HCT116 (cell line): ENCODE results near the gene DRAXIN. TPM values are rescaled to one million over a fixed set of nuclear protein-coding genes. Genes with fewer than 3 reads are reported as not detected.

Experiments
- ATAC-seq: fragments of 200-7000 bp; cut with Tn5 transposase; 2 replicates; pipeline ENCODE4 v1.9.1; 2020; ENCODE audit warnings: mild to moderate bottlenecking, moderate library complexity
- BruUV-seq: library from RNA; stranded (reverse); fragments of 400-500 nt; replicated peaks from 2 replicates; lab custom pipeline; 2021; lab: Mats Ljungman, UMichigan
- CTCF ChIA-PET: fragments of 300-600 bp; sonication (Branson Sonifier 250); formaldehyde crosslinking; loops from one replicate; lab custom pipeline; 2021; ENCODE audit warnings: antibody characterized with exemption; lab: Charles Lee
- POLR2A ChIA-PET: fragments of 300-600, 350-600 bp; sonication (Branson Sonifier 250); formaldehyde crosslinking; loops from one replicate; lab custom pipeline; 2021; ENCODE audit warnings: antibody characterized with exemption; lab: Charles Lee
- RAD21 ChIA-PET, 2 experiments: fragments of 300-600 bp; sonication (Branson Sonifier 250); formaldehyde crosslinking; loops; one replicate each; lab custom pipeline; 2023; ENCODE audit warnings: low total read pairs in 2 of 2; ENCODE audit not compliant: uncharacterized antibody in 2 of 2, unreplicated experiment in 2 of 2, low non-redundant PET in 1 of 2; lab: Charles Lee
- DNase-seq: peaks from one replicate; pipeline ENCODE4 v3.0.0-alpha.2; 2010; ENCODE audit warnings: low read depth, low spot score
- H2AFZ ChIP-seq: fragments of 200-600 bp; shearing (Covaris generic), sonication (generic); 2 replicates; pipeline ENCODE4 v1.6.1; 2017; ENCODE audit warnings: low read depth, mixed run types, mixed read lengths, antibody characterized with exemption, low read length; ENCODE audit not compliant: poor library complexity, severe bottlenecking
- H3K27ac ChIP-seq: 2 replicates; pipeline ENCODE4 v1.5.1; 2012; ENCODE audit warnings: low read depth, low read length
- H3K27me3 ChIP-seq: fragments of 200-600 bp; sonication (generic); 2 replicates; pipeline ENCODE4 v1.6.1; 2016; ENCODE audit warnings: mixed run types, low read length, mixed read lengths; ENCODE audit not compliant: insufficient read depth
- H3K36me3 ChIP-seq, 2 experiments: fragments of 200-500 bp in 1 of 2; fragments of 200-600 bp in 1 of 2; sonication (Bioruptor generic) in 1 of 2; sonication (generic) in 1 of 2; 2 replicates each; pipeline versions ENCODE4 v1.5.1 to v1.6.1; 2014 to 2016; ENCODE audit warnings: low read length in 2 of 2, inconsistent platforms in 1 of 2, mixed read lengths in 1 of 2, mixed run types in 1 of 2; ENCODE audit not compliant: insufficient read depth in 2 of 2, control insufficient read depth in 1 of 2
- H3K4me1 ChIP-seq, 2 experiments: fragments of 200-600 bp in 1 of 2; sonication (generic) in 1 of 2; 2 replicates each; pipeline versions ENCODE4 v1.5.1 to v1.6.1; 2012 to 2017; ENCODE audit warnings: low read length in 2 of 2, inconsistent platforms in 1 of 2, mild to moderate bottlenecking in 1 of 2, mixed read lengths in 1 of 2, mixed run types in 1 of 2, moderate library complexity in 1 of 2; ENCODE audit not compliant: insufficient read depth in 2 of 2, control insufficient read depth in 1 of 2
- H3K4me2 ChIP-seq: fragments of 200-600 bp; sonication (generic); 2 replicates; pipeline ENCODE4 v1.6.1; 2017; ENCODE audit warnings: mixed run types, low read length, mixed read lengths
- H3K4me3 ChIP-seq, 2 experiments: fragments of 200-600 bp in 1 of 2; sonication (generic) in 1 of 2; replicated peaks in 1 of 2; 2 replicates each; pipeline ENCODE4 v1.5.1; 2011 to 2016; ENCODE audit warnings: low read length in 2 of 2, control low read depth in 1 of 2, low read depth in 1 of 2, mild to moderate bottlenecking in 1 of 2, mixed read lengths in 1 of 2, mixed run types in 1 of 2
- H3K79me2 ChIP-seq: fragments of 200-600 bp; sonication (generic); 2 replicates; pipeline ENCODE4 v1.6.1; 2017; ENCODE audit warnings: mild to moderate bottlenecking, mixed run types, low read length, moderate library complexity, mixed read lengths; ENCODE audit not compliant: insufficient read depth
- H3K9ac ChIP-seq: fragments of 200-600 bp; sonication (generic); 2 replicates; pipeline ENCODE4 v1.6.1; 2016; ENCODE audit warnings: low read length, mixed read lengths
- H3K9me2 ChIP-seq: fragments of 200-600 bp; sonication (generic), shearing (Covaris generic); 2 replicates; pipeline ENCODE4 v1.6.1; 2017; ENCODE audit warnings: mixed run types, mild to moderate bottlenecking, moderate library complexity; ENCODE audit not compliant: insufficient read depth
- H3K9me3 ChIP-seq, 2 experiments: fragments of 200-500 bp in 1 of 2; fragments of 200-600 bp in 1 of 2; sonication (Bioruptor generic) in 1 of 2; sonication (generic) in 1 of 2; 2 replicates each; pipeline ENCODE4 v1.6.1; 2014 to 2017; ENCODE audit warnings: low read length in 2 of 2, mixed read lengths in 2 of 2, inconsistent platforms in 1 of 2, low read depth in 1 of 2, mild to moderate bottlenecking in 1 of 2, mixed run types in 1 of 2, moderate library complexity in 1 of 2; ENCODE audit not compliant: control insufficient read depth in 1 of 2, insufficient read depth in 1 of 2
- H4K20me1 ChIP-seq: fragments of 200-600 bp; sonication (generic), shearing (Covaris generic); 2 replicates; pipeline ENCODE4 v1.6.1; 2017; ENCODE audit warnings: mixed run types, mild to moderate bottlenecking, moderate library complexity; ENCODE audit not compliant: insufficient read depth
- ATF3 ChIP-seq: IDR thresholded peaks from 2 replicates; pipeline ENCODE4 v1.6.1; 2012
- ELF1 ChIP-seq: IDR thresholded peaks from 2 replicates; pipeline ENCODE4 v1.6.1; 2012; ENCODE audit warnings: low read depth, borderline replicate concordance
- EZH2 ChIP-seq: fragments of 200-600 bp; sonication (generic); IDR thresholded peaks from 2 replicates; pipeline ENCODE4 v1.6.1; 2017; ENCODE audit warnings: antibody characterized with exemption, mixed run types
- POLR2A ChIP-seq: IDR thresholded peaks from 2 replicates; pipeline ENCODE4 v1.7.0; 2011; ENCODE audit warnings: borderline replicate concordance; ENCODE audit not compliant: insufficient read depth, insufficient read length; ENCODE audit errors: extremely low read depth
- REST ChIP-seq: IDR thresholded peaks from 2 replicates; pipeline ENCODE4 v1.6.1; 2012; ENCODE audit warnings: low read depth
- TCF7L2 ChIP-seq: IDR thresholded peaks from 2 replicates; pipeline ENCODE4 v1.7.0; 2011; ENCODE audit warnings: borderline replicate concordance, inconsistent platforms; ENCODE audit not compliant: insufficient read depth, insufficient read length; ENCODE audit errors: extremely low read depth
- intact Hi-C: fragments of 100-400 bp; cut with micrococcal nuclease; formaldehyde crosslinking; loops from 2 replicates; pipeline ENCODE4 v1.10.0; 2022
- total RNA-seq: library from RNA; stranded (reverse); gene quantifications from one replicate; pipeline ENCODE4 v1.2.1, GENCODE V29; 2021; ENCODE audit not compliant: unreplicated experiment

Gene DRAXIN
- total RNA-seq, 1 experiment from 2014 or later, result 0.47 TPM

- no peaks in the 10 kb centered on the region for H3K9me3 ChIP-seq
- no peaks in the 10 kb centered on the region for H3K9me2 ChIP-seq
- H4K20me1 ChIP-seq, result no peaks in the 10 kb centered on the region
- peaks cover 20% of the 10 kb centered on the region for H3K27me3 ChIP-seq
- no peaks in the 10 kb centered on the region for H3K36me3 ChIP-seq
- no peak overlapping the region for H3K27ac ChIP-seq
- RAD21 ChIA-PET, result no interaction called here
- no peaks in the 10 kb centered on the region for H3K4me1 ChIP-seq
- BruUV-seq, result no TSS peak
- no peak overlapping the region for H2AFZ ChIP-seq
- no peak overlapping the region for H3K4me2 ChIP-seq
- no peak overlapping the region for H3K4me3 ChIP-seq
- CTCF ChIA-PET, result interaction anchor here (1.1 to 3.7 kb wide), 6 partner anchors 23 to 604 kb away, joined by 3 to 27 read pairs (median 4); partner anchors contain the start of genes DISP3 and EXOSC10
- POLR2A ChIA-PET, result interaction anchor here (0.6 kb wide), 1 partner anchor 393 kb away, joined by 5 read pairs; no protein-coding TSS in a partner anchor
- ATAC-seq (no peak), DNase-seq (no peak)
- H3K79me2 ChIP-seq, result no peaks in the 10 kb centered on the region
- no peak overlapping the region for H3K9ac ChIP-seq
- intact Hi-C loops, result loop anchor here (1.0 to 2.0 kb wide), 4 partner anchors 163 to 401 kb away; partner anchors contain the start of gene DISP3
- TF ChIP-seq ATF3, result no peak
- no peak for TF ChIP-seq POLR2A
- no peak for TF ChIP-seq EZH2
- TF ChIP-seq TCF7L2, result no peak
- TF ChIP-seq REST, result no peak
- TF ChIP-seq ELF1, result no peak
Measured at GRCh38 chr1:11641776-11642305, 49.7 kb upstream of the DRAXIN start.
